ENCODE results near the gene TRMT1L.

Gene TRMT1L

GRCh38 chr1:185151215-185151614 is 5.5 kb downstream of the TRMT1L start:
- peaks cover 40% of the 10 kb centered on the region for H3K4me1 Mint-ChIP-seq (ENCODE audit: low read depth)
- no peaks in the 10 kb centered on the region for H3K27me3 Mint-ChIP-seq
- peak overlapping the region; percentile 13 for H3K27ac Mint-ChIP-seq
- H3K36me3 Mint-ChIP-seq, result peaks cover 18% of the 10 kb centered on the region
- H3K4me3 Mint-ChIP-seq, result no peak overlapping the region
- H3K9me3 Mint-ChIP-seq (ENCODE audit: low read depth), result no peaks in the 10 kb centered on the region

- peaks cover 3% of the 10 kb centered on the region for H3K4me1 Mint-ChIP-seq (ENCODE audit: low read depth)
- H3K27me3 Mint-ChIP-seq, result no peaks in the 10 kb centered on the region
- no peak overlapping the region for H3K27ac Mint-ChIP-seq
- peaks cover 23% of the 10 kb centered on the region for H3K36me3 Mint-ChIP-seq
- no peak overlapping the region for H3K4me3 Mint-ChIP-seq
- no peaks in the 10 kb centered on the region for H3K9me3 Mint-ChIP-seq (ENCODE audit: low read depth)
Observed at GRCh38 chr1:185144233-185144632, 12.5 kb downstream of the TRMT1L start.

GRCh38 chr1:185139246-185139645 is 17.5 kb downstream of the TRMT1L start:
- Mint-ChIP-seq H3K4me1 (ENCODE audit: low read depth) (no peaks in the 10 kb centered on the region), H3K27me3 (no peaks in the 10 kb centered on the region), H3K36me3 (peaks cover 10% of the 10 kb centered on the region), H3K27ac (no peak overlapping the region), H3K9me3 (ENCODE audit: low read depth) (no peaks in the 10 kb centered on the region), H3K4me3 (no peak overlapping the region)

DNA sequence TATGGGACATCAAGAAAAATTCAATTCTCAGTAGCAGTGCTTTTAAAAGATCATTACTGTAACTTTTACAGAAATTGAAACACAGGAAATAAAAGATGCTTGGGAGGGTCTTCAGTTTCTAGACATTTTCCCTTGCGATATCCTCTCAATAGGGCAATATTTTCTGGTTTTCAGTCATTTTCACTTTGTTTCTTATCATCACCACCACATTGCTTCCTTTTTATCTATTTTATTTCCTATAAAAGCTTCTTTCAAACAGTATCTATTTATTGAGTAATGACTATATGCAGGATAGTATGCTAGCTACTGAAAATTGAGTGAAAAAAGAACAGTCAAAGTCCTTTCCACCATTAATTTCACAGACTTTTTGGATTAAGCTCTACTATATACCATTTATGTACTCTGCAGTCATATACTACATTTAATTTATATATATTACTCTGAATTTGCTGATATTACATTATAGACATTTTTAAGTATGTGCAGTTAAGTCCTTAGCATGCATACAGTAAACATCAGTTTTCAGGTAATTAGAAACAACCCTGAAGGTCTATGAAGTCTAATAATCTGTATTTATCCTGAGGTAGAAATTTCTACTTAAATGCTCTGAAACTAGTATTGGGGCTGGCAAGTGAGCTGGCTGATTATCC is 18.7 kb downstream of the TRMT1L start:
- no peak overlapping the region for H3K4me3 Mint-ChIP-seq
- no peaks in the 10 kb centered on the region for H3K4me1 Mint-ChIP-seq (ENCODE audit: low read depth)
- no peak overlapping the region for H3K27ac Mint-ChIP-seq
- no peaks in the 10 kb centered on the region for H3K9me3 Mint-ChIP-seq (ENCODE audit: low read depth)
- H3K36me3 Mint-ChIP-seq, result peaks cover 15% of the 10 kb centered on the region
- no peaks in the 10 kb centered on the region for H3K27me3 Mint-ChIP-seq

- no peak overlapping the region for H3K27ac Mint-ChIP-seq
- H3K4me3 Mint-ChIP-seq, result no peak overlapping the region
- no peaks in the 10 kb centered on the region for H3K4me1 Mint-ChIP-seq (ENCODE audit: low read depth)
- H3K9me3 Mint-ChIP-seq (ENCODE audit: low read depth), result peaks cover 4% of the 10 kb centered on the region
- no peaks in the 10 kb centered on the region for H3K27me3 Mint-ChIP-seq
- peaks cover 24% of the 10 kb centered on the region for H3K36me3 Mint-ChIP-seq
Observed at GRCh38 chr1:185132534-185132933, 24.2 kb downstream of the TRMT1L start.

DNA sequence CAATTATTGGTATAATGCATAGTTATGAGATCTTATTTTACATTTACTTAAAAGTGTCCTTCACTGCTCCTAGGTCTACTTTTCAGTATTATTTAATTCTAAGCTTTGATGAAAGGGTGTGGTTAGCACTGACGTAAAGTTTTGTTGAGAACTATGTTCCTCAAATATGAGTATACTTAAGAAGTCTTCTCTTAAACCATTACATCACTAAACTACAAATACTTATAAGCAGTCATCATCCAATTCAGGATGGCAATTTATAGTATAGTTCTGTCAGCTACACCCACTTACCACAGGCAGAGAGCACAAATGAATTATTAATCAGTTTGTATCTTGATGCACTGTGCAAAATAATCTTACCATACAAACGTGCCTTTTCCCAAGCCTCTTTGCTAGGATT is 27.0 kb downstream of the TRMT1L start:
- Mint-ChIP-seq H3K36me3 (peaks cover 22% of the 10 kb centered on the region), H3K27ac (no peak overlapping the region), H3K9me3 (ENCODE audit: low read depth) (peaks cover 4% of the 10 kb centered on the region), H3K27me3 (no peaks in the 10 kb centered on the region), H3K4me3 (no peak overlapping the region), H3K4me1 (ENCODE audit: low read depth) (no peaks in the 10 kb centered on the region)

GRCh38 chr1:185112356-185112755 is 44.4 kb downstream of the TRMT1L start:
- Mint-ChIP-seq H3K4me1 (ENCODE audit: low read depth) (no peaks in the 10 kb centered on the region), H3K4me3 (no peak overlapping the region), H3K9me3 (ENCODE audit: low read depth) (peaks cover 9% of the 10 kb centered on the region), H3K36me3 (peaks cover 3% of the 10 kb centered on the region), H3K27me3 (no peaks in the 10 kb centered on the region), H3K27ac (no peak overlapping the region)

- Mint-ChIP-seq H3K9me3 (ENCODE audit: low read depth) (peaks cover 9% of the 10 kb centered on the region), H3K4me3 (no peak overlapping the region), H3K27ac (no peak overlapping the region), H3K36me3 (peaks cover 3% of the 10 kb centered on the region), H3K4me1 (ENCODE audit: low read depth) (no peaks in the 10 kb centered on the region), H3K27me3 (no peaks in the 10 kb centered on the region)
Observed at GRCh38 chr1:185111873-185112272, 44.9 kb downstream of the TRMT1L start.

- Mint-ChIP-seq H3K4me1 (ENCODE audit: low read depth) (no peaks in the 10 kb centered on the region), H3K36me3 (peaks cover 3% of the 10 kb centered on the region), H3K4me3 (no peak overlapping the region), H3K27ac (no peak overlapping the region), H3K27me3 (no peaks in the 10 kb centered on the region), H3K9me3 (ENCODE audit: low read depth) (peaks cover 9% of the 10 kb centered on the region)
Observed at GRCh38 chr1:185110145-185110544, 46.6 kb downstream of the TRMT1L start.

- Mint-ChIP-seq H3K9me3 (ENCODE audit: low read depth) (peaks cover 9% of the 10 kb centered on the region), H3K27me3 (no peaks in the 10 kb centered on the region), H3K27ac (no peak overlapping the region), H3K4me1 (ENCODE audit: low read depth) (no peaks in the 10 kb centered on the region), H3K4me3 (no peak overlapping the region), H3K36me3 (peaks cover 12% of the 10 kb centered on the region)
Observed at GRCh38 chr1:185108321-185108720, 48.4 kb downstream of the TRMT1L start.

GRCh38 chr1:185105121-185105520 is 51.6 kb downstream of the TRMT1L start:
- Mint-ChIP-seq H3K36me3 (peaks cover 28% of the 10 kb centered on the region), H3K27me3 (no peaks in the 10 kb centered on the region), H3K4me3 (no peak overlapping the region), H3K27ac (no peak overlapping the region), H3K9me3 (ENCODE audit: low read depth) (peaks cover 6% of the 10 kb centered on the region), H3K4me1 (ENCODE audit: low read depth) (no peaks in the 10 kb centered on the region)

DNA sequence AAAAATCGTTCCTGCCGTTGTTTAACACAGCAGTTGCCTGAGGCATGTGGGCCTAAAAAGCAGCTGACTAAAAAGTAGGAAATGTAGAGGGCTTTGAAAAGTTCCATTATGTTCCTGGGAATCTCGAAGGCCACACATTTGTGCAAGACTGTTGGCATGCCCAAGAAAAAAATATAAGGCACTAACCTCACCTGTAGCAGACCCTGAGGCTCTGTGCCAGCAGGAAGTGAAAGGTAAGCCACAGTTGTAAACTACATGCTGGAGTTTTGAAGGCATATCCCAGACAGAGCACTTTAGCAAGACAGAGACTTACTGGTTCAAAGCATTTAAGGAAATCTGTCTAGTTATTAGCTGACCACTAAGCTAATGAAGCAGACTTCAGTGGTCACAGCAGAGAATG is 52.7 kb downstream of the TRMT1L start:
- Mint-ChIP-seq H3K4me3 (no peak overlapping the region), H3K27me3 (no peaks in the 10 kb centered on the region), H3K4me1 (ENCODE audit: low read depth) (no peaks in the 10 kb centered on the region)

GRCh38 chr1:185096531-185096930 is 60.2 kb downstream of the TRMT1L start:
- Mint-ChIP-seq H3K27me3 (no peaks in the 10 kb centered on the region), H3K4me3 (no peak overlapping the region), H3K27ac (no peak overlapping the region), H3K36me3 (peaks cover 37% of the 10 kb centered on the region), H3K9me3 (ENCODE audit: low read depth) (no peaks in the 10 kb centered on the region), H3K4me1 (ENCODE audit: low read depth) (no peaks in the 10 kb centered on the region)

More for the DNA sequence above, 52.7 kb downstream of the TRMT1L start:
- no peak overlapping the region for H3K27ac Mint-ChIP-seq
- H3K36me3 Mint-ChIP-seq, result peaks cover 32% of the 10 kb centered on the region
- H3K9me3 Mint-ChIP-seq (ENCODE audit: low read depth), result peaks cover 5% of the 10 kb centered on the region

- H3K36me3 Mint-ChIP-seq, result peaks cover 31% of the 10 kb centered on the region
Observed at GRCh38 chr1:185094761-185095160, 62.0 kb downstream of the TRMT1L start.

GRCh38 chr1:185091480-185091879 is 65.3 kb downstream of the TRMT1L start:
- no peaks in the 10 kb centered on the region for H3K9me3 Mint-ChIP-seq (ENCODE audit: low read depth)
- peaks cover under 1% of the 10 kb centered on the region for H3K4me1 Mint-ChIP-seq (ENCODE audit: low read depth)
- H3K4me3 Mint-ChIP-seq, result no peak overlapping the region
- H3K27ac Mint-ChIP-seq, result no peak overlapping the region
- H3K36me3 Mint-ChIP-seq, result peaks cover 30% of the 10 kb centered on the region
- H3K27me3 Mint-ChIP-seq, result no peaks in the 10 kb centered on the region

More at GRCh38 chr1:185094761-185095160, 62.0 kb downstream of the TRMT1L start:
- Mint-ChIP-seq H3K9me3 (ENCODE audit: low read depth) (no peaks in the 10 kb centered on the region), H3K27ac (no peak overlapping the region), H3K27me3 (no peaks in the 10 kb centered on the region), H3K4me3 (no peak overlapping the region), H3K4me1 (ENCODE audit: low read depth) (no peaks in the 10 kb centered on the region)

DNA sequence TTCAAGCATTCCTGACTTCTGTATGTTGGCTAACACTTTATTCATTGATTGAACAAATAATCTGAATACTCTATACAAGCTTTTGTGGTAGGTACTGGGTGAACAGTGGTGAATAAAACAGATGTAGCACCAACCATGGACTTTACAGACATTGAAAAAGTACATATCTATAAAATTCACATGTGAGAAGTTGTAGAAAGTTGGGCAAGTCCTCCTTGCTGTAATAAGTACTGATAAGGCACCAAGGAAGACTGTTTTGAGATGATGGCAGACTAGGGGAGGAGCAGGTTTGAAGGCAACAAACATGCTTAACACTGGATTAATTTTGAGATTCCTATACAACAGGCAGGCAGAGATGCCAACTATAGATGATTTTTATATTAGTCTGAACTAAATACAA is 69.0 kb downstream of the TRMT1L start:
- no peak overlapping the region for H3K4me3 Mint-ChIP-seq
- peaks cover 15% of the 10 kb centered on the region for H3K36me3 Mint-ChIP-seq

More for the DNA sequence above, 69.0 kb downstream of the TRMT1L start:
- Mint-ChIP-seq H3K4me1 (ENCODE audit: low read depth) (peaks cover 22% of the 10 kb centered on the region), H3K27ac (no peak overlapping the region), H3K9me3 (ENCODE audit: low read depth) (no peaks in the 10 kb centered on the region), H3K27me3 (no peaks in the 10 kb centered on the region)

Data from activated naive CD8-positive, alpha-beta T cell (primary cell).